Femur (tissue), 1 donor: ENCODE results near the gene AK1.
A peak's percentile ranks its signal among the peaks of the same experiment; 100 is the strongest.

ENCODE experiments used
- DNase-seq: peaks from one replicate; pipeline ENCODE4 v3.0.0-alpha.2; 2017

Gene AK1

DNA sequence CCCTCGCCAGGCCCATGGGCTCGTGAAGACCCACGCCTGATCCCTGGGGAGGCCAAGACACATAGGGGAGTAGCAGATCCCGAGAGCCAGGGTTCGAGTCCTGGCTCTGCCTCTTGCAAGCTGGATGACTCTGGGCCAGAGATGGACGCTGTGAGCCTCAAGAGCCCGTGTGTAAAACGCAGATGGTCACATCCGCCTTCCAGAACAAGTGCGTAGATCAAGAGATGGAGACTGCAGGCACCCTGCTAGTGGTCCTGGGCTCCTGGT is 31.1 kb upstream of the AK1 start:
- peak; percentile 10 for DNase-seq

- peak; percentile 14 for DNase-seq
Measured at GRCh38 chr9:127907867-127908659, 30.6 kb upstream of the AK1 start.

GRCh38 chr9:127905788-127906191 is 28.3 kb upstream of the AK1 start:
- peak; percentile 19 for DNase-seq

DNA sequence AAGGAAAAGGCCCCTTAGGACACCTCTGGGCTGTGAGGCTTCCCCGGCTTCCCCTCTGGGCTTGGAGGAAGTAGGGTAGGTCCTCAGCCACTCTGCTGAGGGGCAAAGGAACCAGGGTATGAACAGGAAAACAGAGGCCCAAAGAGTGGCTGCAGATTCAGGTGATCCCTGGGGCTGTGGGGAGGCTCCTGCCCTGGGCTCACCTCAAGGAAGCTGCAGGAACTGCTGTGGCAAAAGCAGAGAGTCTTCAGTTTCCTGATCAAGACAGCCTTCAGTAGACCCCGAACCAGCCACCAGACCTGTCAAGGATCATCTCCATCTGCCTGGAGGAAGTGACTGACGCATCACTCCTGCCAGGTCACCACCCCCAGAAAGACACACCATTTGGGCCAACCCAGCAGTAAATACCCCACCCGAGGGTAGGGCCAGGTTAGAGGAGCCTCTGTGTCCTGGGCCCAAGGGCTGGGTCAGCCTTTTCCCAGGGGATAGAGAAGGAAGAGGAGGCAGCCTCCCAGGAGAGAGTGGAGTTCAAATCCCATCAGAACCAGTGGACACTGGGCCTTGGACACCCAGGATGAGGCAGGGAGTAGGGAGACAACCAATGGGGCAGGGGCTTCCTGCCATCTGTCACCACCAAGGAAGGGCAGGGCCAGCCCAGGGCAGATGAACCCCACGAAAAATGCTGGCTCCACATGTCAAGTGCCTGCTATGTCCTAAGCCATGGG is 27.7 kb upstream of the AK1 start:
- DNase-seq = peak; percentile 24

DNA sequence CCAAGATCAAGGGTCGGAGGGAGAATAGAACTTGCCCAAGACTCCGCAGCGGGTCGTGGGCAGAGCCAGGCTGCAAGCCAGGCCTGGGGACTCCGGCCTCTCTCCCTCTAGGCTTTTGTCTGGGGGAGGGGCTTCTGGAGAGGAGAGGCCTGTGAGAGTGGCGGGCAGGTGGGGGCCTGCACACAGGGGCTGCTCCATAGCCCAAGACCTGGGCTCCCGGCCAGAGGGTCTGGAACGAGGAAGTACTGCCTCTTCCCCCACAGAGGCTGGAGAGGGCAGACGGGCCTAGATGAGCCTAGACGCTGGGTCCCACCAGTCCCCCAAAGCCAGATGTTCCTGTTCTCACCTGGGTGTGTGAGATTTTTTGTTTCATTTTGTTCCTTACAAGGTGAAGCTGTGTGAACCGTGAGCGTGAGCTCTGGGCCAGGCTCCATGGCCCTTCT is 27.1 kb upstream of the AK1 start:
- peak; percentile 71 for DNase-seq

DNA sequence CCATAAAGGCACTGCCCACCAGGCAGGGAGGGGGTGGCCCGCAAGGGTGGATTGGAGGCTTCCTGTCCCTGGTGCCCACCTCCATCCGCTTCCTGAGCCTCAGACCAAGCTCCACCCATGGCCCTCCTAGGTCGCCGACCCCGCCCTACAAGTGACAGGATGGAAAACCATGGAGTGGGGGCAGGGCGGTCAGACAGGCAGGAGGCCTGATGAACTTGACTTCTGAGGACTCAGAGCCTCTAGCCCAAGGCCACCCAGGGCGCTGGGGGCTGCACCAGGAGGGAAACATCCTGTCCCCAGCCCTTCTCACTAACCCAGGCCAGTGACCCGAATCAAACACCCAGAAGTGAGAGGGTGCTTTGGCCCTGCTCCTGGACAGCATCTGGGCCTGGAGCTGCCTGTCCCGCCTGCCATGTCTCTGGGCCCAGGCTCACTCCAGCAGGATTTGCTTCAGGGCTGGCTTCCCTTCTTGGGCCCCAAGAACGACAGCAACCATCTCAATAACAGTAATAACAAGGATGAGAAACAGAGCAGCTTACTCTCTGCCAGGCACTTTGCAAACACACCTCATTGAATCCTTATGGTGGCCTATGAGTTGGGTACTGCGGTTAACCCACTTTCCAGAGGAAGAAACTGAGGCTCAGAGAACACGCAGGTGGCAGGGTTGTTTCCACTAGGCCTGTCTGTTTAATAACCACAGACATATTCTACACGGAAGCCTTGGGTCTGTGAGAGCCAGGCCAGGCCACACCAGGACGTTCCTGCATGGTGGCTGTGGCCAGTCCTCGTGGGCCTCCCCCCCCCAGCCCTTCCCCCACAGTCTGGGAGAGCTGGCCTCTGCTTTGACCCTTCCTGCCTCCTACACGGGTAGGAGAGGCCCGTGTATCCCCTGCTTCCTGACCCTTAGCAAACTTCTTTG is 26.3 kb upstream of the AK1 start:
- DNase-seq = peak; percentile 83

GRCh38 chr9:127899128-127899943 is 21.9 kb upstream of the AK1 start, which contains the start of gene ST6GALNAC6:
Gene ST6GALNAC6, minus strand, starts transcription at chr9:127899603. Its CDS starts 1,622 bp downstream, at chr9:127897981.
- DNase-seq = peak; percentile 82

- DNase-seq = peak; percentile 77
Measured at GRCh38 chr9:127898433-127899127, 21.1 kb upstream of the AK1 start.

DNA sequence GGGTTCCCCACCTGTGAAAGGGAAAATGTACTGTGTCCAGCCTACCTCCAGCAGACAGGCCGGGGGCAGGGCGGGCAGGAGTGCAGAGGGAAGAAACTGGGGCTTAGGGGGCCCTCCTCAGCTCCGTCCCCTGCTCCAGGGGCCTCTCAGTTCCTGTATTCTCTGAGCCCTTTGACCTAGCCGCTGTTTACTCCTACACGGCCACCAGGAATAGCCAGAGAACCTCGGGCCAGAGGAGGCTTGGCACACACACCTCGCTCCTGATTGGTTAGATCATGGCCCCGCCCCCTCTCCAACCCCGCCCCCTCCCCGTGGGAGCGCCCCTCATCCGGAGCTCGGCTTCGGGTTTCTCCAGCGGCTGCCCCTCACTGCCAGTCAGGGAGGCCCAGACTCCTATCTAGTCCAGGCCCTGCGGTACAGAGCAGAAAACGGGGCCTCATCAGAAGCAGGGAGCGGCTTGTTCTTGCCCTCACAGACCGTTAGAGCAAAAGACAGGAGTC is 19.8 kb upstream of the AK1 start:
- DNase-seq = peak; percentile 93

- DNase-seq = no peak
Measured at GRCh38 chr9:127896395-127897192, 19.1 kb upstream of the AK1 start.

- no peak for DNase-seq
Measured at GRCh38 chr9:127895811-127896210, 18.3 kb upstream of the AK1 start.

DNA sequence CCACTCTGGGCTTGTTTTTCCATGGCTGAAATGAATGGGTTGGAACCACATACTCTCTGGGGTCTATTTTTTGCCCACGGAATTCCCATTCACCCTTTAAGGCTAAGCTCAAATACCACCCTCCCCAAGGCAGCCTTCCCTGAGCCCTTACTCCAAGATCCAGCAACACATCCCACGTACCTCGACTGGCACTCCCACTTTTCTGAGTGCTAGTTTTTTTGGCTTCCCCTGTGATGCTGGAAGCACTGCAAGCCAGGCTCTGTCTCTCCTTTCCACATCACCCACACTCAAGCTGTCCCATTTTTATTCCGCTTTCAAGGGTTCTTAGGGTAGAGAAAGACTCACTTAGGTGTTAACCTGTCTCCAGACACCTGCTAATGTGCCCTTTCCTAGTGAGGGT is 15.9 kb upstream of the AK1 start:
- no peak for DNase-seq

GRCh38 chr9:127892831-127893230 is 15.4 kb upstream of the AK1 start:
- DNase-seq = no peak

GRCh38 chr9:127890053-127890452 is 12.6 kb upstream of the AK1 start:
- no peak for DNase-seq

DNA sequence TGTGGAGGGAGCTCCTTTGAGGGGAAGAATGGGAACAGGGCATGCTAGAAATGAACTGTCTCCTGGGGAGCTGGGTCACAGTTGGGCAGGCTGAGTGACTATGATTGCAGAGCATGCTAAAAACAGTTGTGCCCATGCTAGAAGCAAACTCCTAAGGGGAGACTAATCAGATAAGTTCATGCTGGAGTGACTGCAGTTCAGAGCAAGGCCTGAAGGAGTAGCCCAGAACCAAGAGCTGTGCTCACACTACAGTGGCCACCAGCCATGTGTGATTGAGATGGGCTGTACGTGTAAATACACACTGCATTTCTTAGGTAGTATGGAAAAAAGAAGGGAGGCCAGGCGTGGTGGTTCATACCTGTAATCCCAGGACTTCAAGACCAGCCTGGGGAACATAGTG is 10.3 kb upstream of the AK1 start:
- DNase-seq = no peak

- DNase-seq = no peak
Measured at GRCh38 chr9:127886401-127886972, 9.0 kb upstream of the AK1 start.

- DNase-seq = peak; percentile 16
Measured at GRCh38 chr9:127885508-127886281, 8.2 kb upstream of the AK1 start.

DNA sequence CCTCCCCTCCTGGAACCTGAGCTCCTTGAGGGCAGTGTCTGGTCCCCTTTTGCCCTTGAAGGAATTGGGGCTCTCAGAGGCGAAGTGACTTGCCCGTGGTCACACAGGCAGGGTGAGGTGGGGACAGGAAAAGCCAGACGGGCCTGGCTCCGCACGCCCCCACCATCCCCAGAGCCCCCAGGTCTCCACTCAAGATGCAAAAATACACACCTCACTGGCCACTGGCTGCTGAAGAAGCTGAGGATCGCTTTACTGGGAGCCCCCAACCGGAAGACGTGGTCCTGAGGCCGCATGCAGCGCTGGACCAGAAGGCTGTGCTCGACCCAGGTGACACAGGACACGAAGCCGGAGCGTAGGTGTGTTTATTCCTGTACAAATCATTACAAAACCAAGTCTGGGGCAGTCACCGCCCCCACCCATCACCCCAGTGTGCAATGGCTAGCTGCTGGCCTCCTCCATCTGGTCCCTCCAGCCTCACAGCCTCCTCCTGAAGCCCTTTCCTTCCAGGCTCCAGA is 7.6 kb upstream of the AK1 start:
- DNase-seq = peak; percentile 20

DNA sequence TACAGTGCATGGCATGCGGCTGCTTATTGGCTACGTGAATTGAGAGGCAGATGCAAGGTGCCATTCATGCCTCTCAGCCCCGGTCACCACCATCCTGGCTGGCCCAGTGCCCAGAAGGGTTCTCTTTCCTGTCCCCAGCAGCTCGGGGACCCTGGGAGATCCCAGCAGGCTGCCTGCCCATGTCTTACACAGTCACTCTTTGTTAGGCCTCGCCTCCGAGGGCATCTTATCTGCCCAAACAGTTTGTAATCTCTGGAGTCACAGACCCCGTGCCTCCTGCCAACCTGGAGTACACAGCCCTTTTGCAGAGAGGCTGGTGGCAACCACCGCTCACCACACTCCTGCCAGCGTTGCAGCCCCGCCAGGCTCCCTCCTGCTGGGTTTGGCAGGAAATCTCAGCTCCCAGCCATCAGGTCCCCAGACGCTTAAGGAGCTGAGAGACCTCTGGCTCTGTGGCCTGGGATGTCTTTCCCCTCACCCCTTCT is 7.0 kb upstream of the AK1 start:
- DNase-seq = peak; percentile 59
